ENCODE measurements around the gene ATP10B.

GRCh38 chr5:160616712-160617497 is 235.1 kb downstream of the ATP10B start:
- TF ChIP-seq POLR2A (IDR thresholded peaks at IDR 0.05) = no peak
- TF ChIP-seq, protein P1, sequence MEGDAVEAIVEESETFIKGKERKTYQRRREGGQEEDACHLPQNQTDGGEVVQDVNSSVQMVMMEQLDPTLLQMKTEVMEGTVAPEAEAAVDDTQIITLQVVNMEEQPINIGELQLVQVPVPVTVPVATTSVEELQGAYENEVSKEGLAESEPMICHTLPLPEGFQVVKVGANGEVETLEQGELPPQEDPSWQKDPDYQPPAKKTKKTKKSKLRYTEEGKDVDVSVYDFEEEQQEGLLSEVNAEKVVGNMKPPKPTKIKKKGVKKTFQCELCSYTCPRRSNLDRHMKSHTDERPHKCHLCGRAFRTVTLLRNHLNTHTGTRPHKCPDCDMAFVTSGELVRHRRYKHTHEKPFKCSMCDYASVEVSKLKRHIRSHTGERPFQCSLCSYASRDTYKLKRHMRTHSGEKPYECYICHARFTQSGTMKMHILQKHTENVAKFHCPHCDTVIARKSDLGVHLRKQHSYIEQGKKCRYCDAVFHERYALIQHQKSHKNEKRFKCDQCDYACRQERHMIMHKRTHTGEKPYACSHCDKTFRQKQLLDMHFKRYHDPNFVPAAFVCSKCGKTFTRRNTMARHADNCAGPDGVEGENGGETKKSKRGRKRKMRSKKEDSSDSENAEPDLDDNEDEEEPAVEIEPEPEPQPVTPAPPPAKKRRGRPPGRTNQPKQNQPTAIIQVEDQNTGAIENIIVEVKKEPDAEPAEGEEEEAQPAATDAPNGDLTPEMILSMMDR (IDR thresholded peaks at IDR 0.05) = no peak
